A549 treated with dexamethasone at 1 μM for 4 hours (cell line): ENCODE results near the gene FAM200B. TPM values are rescaled to one million over a fixed set of nuclear protein-coding genes. Genes with fewer than 3 reads are reported as not detected.

ENCODE experiments used
- total RNA-seq: library from RNA; stranded (reverse); fragments of 200-300 nt; extraction: Qiagen RNA extraction; gene quantifications from 5 replicates; pipeline ENCODE4 v1.2.3, GENCODE V29; 2022

Gene FAM200B
- total RNA-seq: 27.2 to 34.1 TPM (median 29.3 TPM) in 5 replicates

DNA sequence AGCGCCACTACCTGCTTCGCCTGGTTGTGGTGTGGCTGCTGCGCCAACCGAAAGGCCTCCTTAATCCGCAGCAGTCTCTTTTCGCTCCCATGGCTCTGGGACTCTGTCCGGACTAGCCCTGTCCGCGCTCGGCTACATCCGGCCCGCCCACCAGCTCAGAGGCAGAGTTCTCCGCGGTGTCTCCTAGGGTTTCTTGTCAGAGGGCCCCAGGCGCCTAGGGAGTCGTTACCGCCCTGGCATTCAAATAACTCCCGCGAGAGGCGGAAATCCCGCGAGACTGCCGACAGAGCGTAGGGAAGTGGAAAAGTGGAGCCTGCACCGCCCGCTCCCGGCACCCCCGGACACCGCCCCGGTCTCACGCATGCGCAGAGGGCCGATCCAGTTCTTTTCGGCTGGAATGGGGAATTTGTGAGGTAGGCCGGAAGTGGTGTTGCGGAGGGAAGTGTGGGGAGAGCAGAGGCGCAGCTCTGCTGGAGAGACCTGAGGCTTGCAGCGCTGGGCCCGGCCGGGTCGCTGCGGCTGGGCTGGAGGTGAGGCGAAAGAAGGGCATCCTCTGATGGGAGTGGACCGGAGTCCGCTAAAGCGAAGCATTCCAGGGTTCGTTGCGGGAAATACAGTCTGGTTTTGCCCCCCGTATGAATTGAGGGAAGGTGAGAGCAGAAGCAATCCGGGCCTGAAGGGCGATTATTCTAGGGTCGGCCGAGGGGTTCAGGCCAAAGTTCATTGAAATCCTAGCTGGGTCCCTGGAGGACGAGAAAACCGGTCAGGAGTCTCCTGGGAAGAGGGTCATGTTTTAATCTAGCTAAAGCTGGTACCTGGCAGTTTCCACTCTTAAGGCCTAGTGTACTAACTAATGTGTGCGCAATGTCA lies at the start of gene FAM200B:
TSS of gene FAM200B (plus strand) at position 456 of the 870 bp plus-strand sequence. CDS start 5,151 bp downstream, outside the sequence.

DNA sequence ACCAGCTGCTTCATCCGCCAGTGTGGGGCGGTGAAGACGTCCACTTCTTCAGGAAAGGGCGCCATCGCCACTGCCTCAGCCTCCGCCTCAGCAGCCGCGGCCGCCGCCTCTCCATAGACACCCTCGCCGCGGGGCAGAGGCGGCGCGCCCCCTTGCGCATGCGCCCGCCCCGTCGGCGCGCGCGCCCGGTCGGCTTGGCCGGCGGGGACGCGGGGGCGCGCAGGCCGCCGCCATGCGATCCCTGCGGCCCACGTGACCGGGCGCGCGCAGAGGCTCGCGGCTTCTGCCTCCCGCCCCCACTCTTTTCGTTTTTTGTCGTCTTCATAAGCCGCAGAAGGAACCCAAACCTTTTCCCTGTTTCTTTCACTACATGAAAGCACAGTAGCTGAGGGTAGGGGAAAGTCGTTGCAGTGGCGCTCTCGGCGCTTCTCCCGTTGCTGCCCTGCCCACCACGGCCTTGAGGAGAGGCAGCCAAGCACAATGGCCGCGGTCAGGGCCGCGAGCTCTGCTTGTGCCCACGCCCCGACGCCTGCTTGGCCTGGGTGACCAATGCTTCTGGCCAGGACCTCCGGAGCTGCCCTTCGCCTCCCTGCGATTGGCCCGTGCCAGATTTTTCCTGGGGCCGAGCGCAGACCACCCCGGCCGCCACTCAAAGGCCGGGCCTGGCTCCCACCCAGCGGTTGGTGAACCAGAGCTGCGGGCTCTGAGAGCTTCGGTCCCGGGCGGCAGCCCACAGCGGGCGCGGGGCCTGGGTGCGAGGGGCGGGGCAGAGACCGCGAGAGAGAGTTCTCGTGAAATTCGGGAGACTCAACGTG lies 26.2 kb upstream of the FAM200B start, which contains the start of gene FBXL5:
TSS of gene FBXL5 (minus strand) at position 135 of the 815 bp plus-strand sequence. CDS start at position 65, 70 bp downstream.

DNA sequence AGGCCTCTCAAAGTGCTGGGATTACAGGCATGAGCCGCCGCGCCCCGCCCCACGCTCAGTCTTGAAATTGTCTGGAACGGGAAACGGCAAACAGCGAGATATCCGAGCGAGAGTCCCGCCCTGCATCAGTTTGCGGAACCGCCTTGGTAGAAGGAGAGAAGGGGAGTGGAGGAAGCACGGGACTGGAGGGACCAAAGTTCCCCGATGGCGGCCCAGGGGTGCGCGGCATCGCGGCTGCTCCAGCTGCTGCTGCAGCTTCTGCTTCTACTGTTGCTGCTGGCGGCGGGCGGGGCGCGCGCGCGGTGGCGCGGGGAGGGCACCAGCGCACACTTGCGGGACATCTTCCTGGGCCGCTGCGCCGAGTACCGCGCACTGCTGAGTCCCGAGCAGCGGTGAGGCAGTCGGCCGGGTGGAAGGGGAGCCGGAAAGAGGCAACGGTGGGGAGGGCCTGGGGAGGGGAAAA lies 21.3 kb downstream of the FAM200B start, which contains the start of gene BST1:
TSS of gene BST1 (plus strand) at position 125 of the 463 bp plus-strand sequence. CDS start at position 205, 80 bp downstream.

Other genes starting within 250 kb of the FAM200B start
- gene CC2D2A, start 211.9 kb upstream of the FAM200B start, total RNA-seq: 11.3 to 13.9 TPM (median 12.4 TPM) in 5 replicates
- 25.7 to 33.3 TPM (median 28.1 TPM) in 5 replicates for gene FBXL5, start 26.5 kb upstream of the FAM200B start, total RNA-seq
- 14.6 to 22.0 TPM (median 15.8 TPM) in 5 replicates for gene BST1, start 21.2 kb downstream of the FAM200B start, total RNA-seq
- 8.9 to 17.6 TPM (median 14.4 TPM) in 5 replicates for gene CD38, start 96.5 kb downstream of the FAM200B start, total RNA-seq